ENCODE measurements around the gene AGBL5.

The AGBL5 gene

GRCh38 chr2:27003857-27004256, 47.6 kb upstream of the AGBL5 start:
- Histone ChIP-seq H3K4me3 (ENCODE audit: low read depth, low read length) (no peak overlapping the region), H3K27ac (ENCODE audit: extremely low read depth, low read depth, low read length) (no peak overlapping the region), H3K4me1 (ENCODE audit: control insufficient read depth, insufficient read depth, low read length) (peaks cover 3% of the 10 kb centered on the region; the same call in 1 of the 2 replicates), H3K9me3 (ENCODE audit: control insufficient read depth, insufficient read depth, low read depth, low read length) (no peaks in the 10 kb centered on the region), H3K36me3 (ENCODE audit: control insufficient read depth in 2 of 2, insufficient read depth in 1 of 2, low read length in 2 of 2) (no peaks in the 10 kb centered on the region)
- TF ChIP-seq ZNF16 (tag by site-specific recombination; IDR thresholded peaks at IDR 0.05; ENCODE audit: low read depth) (no peak), ZNF146 (tag by site-specific recombination; IDR thresholded peaks at IDR 0.05) (no peak), PRDM4 (tag by site-specific recombination; IDR thresholded peaks at IDR 0.05) (no peak), ZBTB44 (tag by site-specific recombination; IDR thresholded peaks at IDR 0.05) (no peak)
- ChIA-PET POLR2A (interaction anchor here (1.7 kb wide), 1 partner anchor 47 kb away, joined by 5 read pairs; the partner anchor contains the start of gene AGBL5), CTCF (interaction anchor here (0.9 to 1.8 kb wide), 3 partner anchors 10 to 158 kb away, joined by 3 to 7 read pairs (median 4); no protein-coding TSS in a partner anchor)

GRCh38 chr2:27006602-27007415, 44.7 kb upstream of the AGBL5 start:
- Histone ChIP-seq H3K4me1 (ENCODE audit: control insufficient read depth, insufficient read depth, low read length) (peaks cover 3% of the 10 kb centered on the region; the same call in 1 of the 2 replicates), H3K27ac (ENCODE audit: extremely low read depth, low read depth, low read length) (no peak overlapping the region), H3K4me3 (ENCODE audit: low read depth, low read length) (no peak overlapping the region), H3K9me3 (ENCODE audit: control insufficient read depth, insufficient read depth, low read depth, low read length) (no peaks in the 10 kb centered on the region), H3K36me3 (ENCODE audit: control insufficient read depth in 2 of 2, insufficient read depth in 1 of 2, low read length in 2 of 2) (no peaks in the 10 kb centered on the region)
- POLR2A ChIA-PET = interaction anchor here (1.5 kb wide), 1 partner anchor 13 kb away, joined by 3 read pairs; no protein-coding TSS in a partner anchor
- no peak for TF ChIP-seq ZSCAN5A (tag by site-specific recombination; IDR thresholded peaks at IDR 0.05)
- TF ChIP-seq ZNF2 (tag by site-specific recombination; IDR thresholded peaks at IDR 0.05) = no peak
- no peak for TF ChIP-seq ZNF404 (tag by site-specific recombination; IDR thresholded peaks at IDR 0.05)
- TF ChIP-seq ZFP41 (tag by site-specific recombination; IDR thresholded peaks at IDR 0.05; ENCODE audit: borderline replicate concordance) = no peak
- TF ChIP-seq REPIN1 (tag by site-specific recombination; IDR thresholded peaks at IDR 0.05; ENCODE audit: low read depth) = no peak
- TF ChIP-seq ZNF548 (tag by site-specific recombination; IDR thresholded peaks at IDR 0.05) = no peak
- no peak for TF ChIP-seq KLF7 (tag by site-specific recombination; IDR thresholded peaks at IDR 0.05; ENCODE audit: borderline replicate concordance)
- no peak for TF ChIP-seq ZSCAN30 (tag by site-specific recombination; IDR thresholded peaks at IDR 0.05)
- TF ChIP-seq OSR2 (tag by site-specific recombination; IDR thresholded peaks at IDR 0.05) = no peak
- no peak for TF ChIP-seq ZBTB17 (tag by site-specific recombination; IDR thresholded peaks at IDR 0.05)
- no peak for TF ChIP-seq ZNF324 (tag by site-specific recombination; IDR thresholded peaks at IDR 0.05)
- no peak for TF ChIP-seq ZBTB10 (tag by site-specific recombination; IDR thresholded peaks at IDR 0.05)
- no peak for TF ChIP-seq ZNF571 (tag by site-specific recombination; IDR thresholded peaks at IDR 0.05)
- no peak for TF ChIP-seq BCL11B (tag by site-specific recombination; IDR thresholded peaks at IDR 0.05; ENCODE audit: low read depth)
- TF ChIP-seq ZFP3 (tag by site-specific recombination; IDR thresholded peaks at IDR 0.05; ENCODE audit: low read depth) = no peak
- TF ChIP-seq TRIM28 (IDR thresholded peaks at IDR 0.05; ENCODE audit: borderline replicate concordance, low read length) = no peak
- TF ChIP-seq ZNF558 (tag by site-specific recombination; IDR thresholded peaks at IDR 0.05) = no peak
- TF ChIP-seq ZBTB1 (tag by site-specific recombination; IDR thresholded peaks at IDR 0.05) = no peak
- CTCF ChIA-PET = interaction anchor here (0.7 to 3.7 kb wide), 3 partner anchors 10 to 767 kb away, joined by 3 to 12 read pairs (median 3); no protein-coding TSS in a partner anchor

Measured in HEK293 (cell line).